Dendritic cell treated with granulocyte-macrophage colony-stimulating factor and Interleukin-4, amounts not matched to agents 40 ng/mL and 50 ng/mL, for 4 days (primary cell): ENCODE results near the gene IDS.

Experiments used
- H3K27ac Mint-ChIP-seq: one replicate; pipeline ENCODE4 v1.8.0; 2022; ENCODE audit warnings: mild to moderate bottlenecking, mixed read lengths
- H3K27me3 Mint-ChIP-seq: one replicate; pipeline ENCODE4 v1.8.0; 2022; ENCODE audit warnings: mild to moderate bottlenecking, mixed read lengths
- H3K36me3 Mint-ChIP-seq: one replicate; pipeline ENCODE4 v1.8.0; 2022; ENCODE audit warnings: low read depth, mixed read lengths
- H3K4me1 Mint-ChIP-seq: one replicate; pipeline ENCODE4 v1.8.0; 2022; ENCODE audit warnings: low read depth, mixed read lengths
- H3K4me3 Mint-ChIP-seq: one replicate; pipeline ENCODE4 v1.8.0; 2022; ENCODE audit warnings: mild to moderate bottlenecking, moderate library complexity, mixed read lengths
- H3K9me3 Mint-ChIP-seq: one replicate; pipeline ENCODE4 v1.8.0; 2022; ENCODE audit warnings: mixed read lengths
- intact Hi-C: fragments of 100-400 bp; cut with micrococcal nuclease; formaldehyde crosslinking; loops from one replicate; pipeline ENCODE4 v1.15.0; 2022

IDS gene

GRCh38 chrX:149473966-149474365 is 31.1 kb downstream of the IDS start:
- Mint-ChIP-seq H3K27me3 (peaks cover 4% of the 10 kb centered on the region), H3K36me3 (peaks cover 22% of the 10 kb centered on the region)
- intact Hi-C loops, result loop anchor here (10.0 kb wide), 1 partner anchor 1539 kb away; no protein-coding TSS in a partner anchor

GRCh38 chrX:149473092-149473491 is 32.0 kb downstream of the IDS start:
- no peaks in the 10 kb centered on the region for H3K4me1 Mint-ChIP-seq
- H3K27me3 Mint-ChIP-seq, result peaks cover 4% of the 10 kb centered on the region
- no peaks in the 10 kb centered on the region for H3K9me3 Mint-ChIP-seq
- H3K4me3 Mint-ChIP-seq, result no peak overlapping the region
- intact Hi-C loops, result loop anchor here (10.0 kb wide), 1 partner anchor 1538 kb away; no protein-coding TSS in a partner anchor
- no peak overlapping the region for H3K27ac Mint-ChIP-seq
- H3K36me3 Mint-ChIP-seq, result peaks cover 17% of the 10 kb centered on the region

More at GRCh38 chrX:149473966-149474365, 31.1 kb downstream of the IDS start:
- H3K4me1 Mint-ChIP-seq, result no peaks in the 10 kb centered on the region
- no peaks in the 10 kb centered on the region for H3K9me3 Mint-ChIP-seq
- H3K4me3 Mint-ChIP-seq, result no peak overlapping the region
- no peak overlapping the region for H3K27ac Mint-ChIP-seq

- Mint-ChIP-seq H3K4me3 (no peak overlapping the region), H3K4me1 (no peaks in the 10 kb centered on the region), H3K36me3 (peaks cover 13% of the 10 kb centered on the region), H3K27me3 (peaks cover 4% of the 10 kb centered on the region), H3K9me3 (no peaks in the 10 kb centered on the region), H3K27ac (no peak overlapping the region)
- intact Hi-C loops, result loop anchor here (10.0 kb wide), 1 partner anchor 1538 kb away; no protein-coding TSS in a partner anchor
Measured at GRCh38 chrX:149472625-149473024, 32.5 kb downstream of the IDS start.

- Mint-ChIP-seq H3K27me3 (peaks cover 4% of the 10 kb centered on the region), H3K27ac (no peak overlapping the region), H3K9me3 (no peaks in the 10 kb centered on the region), H3K4me3 (no peak overlapping the region), H3K36me3 (peaks cover 7% of the 10 kb centered on the region), H3K4me1 (no peaks in the 10 kb centered on the region)
- intact Hi-C loops, result loop anchor here (2.0 to 10.0 kb wide), 2 partner anchors 1423 to 1537 kb away; no protein-coding TSS in a partner anchor
Measured at GRCh38 chrX:149471397-149471796, 33.7 kb downstream of the IDS start.

GRCh38 chrX:149470955-149471354 is 34.2 kb downstream of the IDS start:
- Mint-ChIP-seq H3K4me3 (no peak overlapping the region), H3K4me1 (no peaks in the 10 kb centered on the region), H3K9me3 (no peaks in the 10 kb centered on the region), H3K36me3 (peaks cover 7% of the 10 kb centered on the region), H3K27me3 (peaks cover 4% of the 10 kb centered on the region), H3K27ac (no peak overlapping the region)
- intact Hi-C loops, result loop anchor here (2.0 to 10.0 kb wide), 2 partner anchors 1422 to 1536 kb away; no protein-coding TSS in a partner anchor

GRCh38 chrX:149469406-149469805 is 35.7 kb downstream of the IDS start:
- peaks cover 4% of the 10 kb centered on the region for H3K27me3 Mint-ChIP-seq
- H3K4me1 Mint-ChIP-seq, result no peaks in the 10 kb centered on the region
- H3K36me3 Mint-ChIP-seq, result no peaks in the 10 kb centered on the region
- H3K4me3 Mint-ChIP-seq, result no peak overlapping the region
- no peak overlapping the region for H3K27ac Mint-ChIP-seq
- H3K9me3 Mint-ChIP-seq, result no peaks in the 10 kb centered on the region
- intact Hi-C loops, result no loop called here

- H3K4me1 Mint-ChIP-seq, result no peaks in the 10 kb centered on the region
- H3K27me3 Mint-ChIP-seq, result peaks cover 4% of the 10 kb centered on the region
- intact Hi-C loops, result no loop called here
- H3K36me3 Mint-ChIP-seq, result no peaks in the 10 kb centered on the region
- no peaks in the 10 kb centered on the region for H3K9me3 Mint-ChIP-seq
- no peak overlapping the region for H3K27ac Mint-ChIP-seq
- no peak overlapping the region for H3K4me3 Mint-ChIP-seq
Measured at GRCh38 chrX:149467920-149468319, 37.2 kb downstream of the IDS start.

GRCh38 chrX:149467461-149467860 is 37.6 kb downstream of the IDS start:
- Mint-ChIP-seq H3K27me3 (peaks cover 4% of the 10 kb centered on the region), H3K4me3 (no peak overlapping the region), H3K9me3 (no peaks in the 10 kb centered on the region), H3K4me1 (no peaks in the 10 kb centered on the region), H3K36me3 (no peaks in the 10 kb centered on the region), H3K27ac (no peak overlapping the region)
- intact Hi-C loops, result no loop called here

GRCh38 chrX:149462849-149463248 is 42.3 kb downstream of the IDS start:
- Mint-ChIP-seq H3K36me3 (no peaks in the 10 kb centered on the region), H3K9me3 (no peaks in the 10 kb centered on the region), H3K4me3 (no peak overlapping the region), H3K27ac (no peak overlapping the region), H3K4me1 (no peaks in the 10 kb centered on the region), H3K27me3 (peaks cover 2% of the 10 kb centered on the region)
- intact Hi-C loops, result no loop called here

GRCh38 chrX:149461746-149462145 is 43.4 kb downstream of the IDS start:
- no peaks in the 10 kb centered on the region for H3K9me3 Mint-ChIP-seq
- H3K27me3 Mint-ChIP-seq, result peaks cover 2% of the 10 kb centered on the region
- H3K27ac Mint-ChIP-seq, result no peak overlapping the region
- no peaks in the 10 kb centered on the region for H3K36me3 Mint-ChIP-seq
- no peak overlapping the region for H3K4me3 Mint-ChIP-seq
- H3K4me1 Mint-ChIP-seq, result no peaks in the 10 kb centered on the region
- intact Hi-C loops, result no loop called here

GRCh38 chrX:149458586-149458985 is 46.5 kb downstream of the IDS start:
- Mint-ChIP-seq H3K36me3 (no peaks in the 10 kb centered on the region), H3K27ac (no peak overlapping the region), H3K4me3 (no peak overlapping the region), H3K9me3 (no peaks in the 10 kb centered on the region), H3K4me1 (no peaks in the 10 kb centered on the region), H3K27me3 (peaks cover 2% of the 10 kb centered on the region)
- intact Hi-C loops, result no loop called here

- H3K4me3 Mint-ChIP-seq, result no peak overlapping the region
- no peaks in the 10 kb centered on the region for H3K4me1 Mint-ChIP-seq
- intact Hi-C loops, result no loop called here
- peaks cover 2% of the 10 kb centered on the region for H3K27me3 Mint-ChIP-seq
- no peak overlapping the region for H3K27ac Mint-ChIP-seq
- no peaks in the 10 kb centered on the region for H3K36me3 Mint-ChIP-seq
- H3K9me3 Mint-ChIP-seq, result no peaks in the 10 kb centered on the region
Measured at GRCh38 chrX:149456476-149457245, 48.4 kb downstream of the IDS start.

GRCh38 chrX:149455934-149456333 is 49.2 kb downstream of the IDS start:
- H3K9me3 Mint-ChIP-seq, result no peaks in the 10 kb centered on the region
- peaks cover 2% of the 10 kb centered on the region for H3K27me3 Mint-ChIP-seq
- H3K36me3 Mint-ChIP-seq, result no peaks in the 10 kb centered on the region
- intact Hi-C loops, result no loop called here
- no peak overlapping the region for H3K4me3 Mint-ChIP-seq
- H3K4me1 Mint-ChIP-seq, result no peaks in the 10 kb centered on the region
- no peak overlapping the region for H3K27ac Mint-ChIP-seq

GRCh38 chrX:149453906-149454822 is 50.9 kb downstream of the IDS start:
- Mint-ChIP-seq H3K27ac (no peak overlapping the region), H3K4me3 (no peak overlapping the region), H3K9me3 (peaks cover 14% of the 10 kb centered on the region), H3K4me1 (no peaks in the 10 kb centered on the region), H3K27me3 (no peaks in the 10 kb centered on the region), H3K36me3 (no peaks in the 10 kb centered on the region)
- intact Hi-C loops, result no loop called here
